CD14-positive monocyte (primary cell): Measurements from ENCODE around the gene ZBP1. TPM values are rescaled to one million over a fixed set of nuclear protein-coding genes. Genes with fewer than 3 reads are reported as not detected.

Experiments used
- DNase-seq, 3 donors: peaks; one replicate each; pipeline ENCODE4 v3.0.0-alpha.2; 2011 to 2022
- H2AFZ ChIP-seq: 2 replicates; pipeline ENCODE4 v1.6.0; 2012; ENCODE audit warnings: mild to moderate bottlenecking, low read depth, low read length, inconsistent platforms; ENCODE audit not compliant: insufficient read depth, poor library complexity, severe bottlenecking
- H3K27ac ChIP-seq, 2 donors: 1 replicate in 1 of 2; 2 replicates in 1 of 2; pipeline ENCODE4 v1.5.1; 2012 to 2013; ENCODE audit warnings: low read length in 2 of 2, control low read depth in 1 of 2, inconsistent platforms in 1 of 2, low read depth in 1 of 2, mild to moderate bottlenecking in 1 of 2
- H3K27me3 ChIP-seq, 2 donors: one replicate each; pipeline versions ENCODE4 v1.6.0 to v1.6.1; 2011 to 2013; ENCODE audit warnings: low read length in 2 of 2; ENCODE audit not compliant: control insufficient read depth in 2 of 2, insufficient read depth in 2 of 2
- H3K36me3 ChIP-seq, 2 donors: replicated peaks in 1 of 2; 1 replicate in 1 of 2; 2 replicates in 1 of 2; pipeline versions ENCODE4 v1.5.1 to v1.6.1; 2012 to 2013; ENCODE audit warnings: low read length in 2 of 2, control low read depth in 1 of 2, inconsistent platforms in 1 of 2, mild to moderate bottlenecking in 1 of 2; ENCODE audit not compliant: insufficient read depth in 2 of 2, control insufficient read depth in 1 of 2
- H3K4me1 ChIP-seq, 2 donors: 1 replicate in 1 of 2; 2 replicates in 1 of 2; pipeline versions ENCODE4 v1.5.1 to v1.6.1; 2012 to 2013; ENCODE audit warnings: low read length in 2 of 2, control low read depth in 1 of 2, inconsistent platforms in 1 of 2, mild to moderate bottlenecking in 1 of 2, moderate library complexity in 1 of 2; ENCODE audit not compliant: insufficient read depth in 2 of 2, control insufficient read depth in 1 of 2
- H3K4me2 ChIP-seq: replicated peaks from 2 replicates; pipeline ENCODE3; 2012; ENCODE audit warnings: low read length, moderate library complexity, mild to moderate bottlenecking; ENCODE audit not compliant: poor library complexity, severe bottlenecking; ENCODE audit errors: extremely low read depth
- H3K4me3 ChIP-seq, 3 experiments: fragments of 200-600 bp in 1 of 3; sonication (generic) in 1 of 3; replicated peaks in 1 of 3; 1 replicate in 2 of 3; 2 replicates in 1 of 3; pipeline ENCODE4 v1.5.1; 2011 to 2013; ENCODE audit warnings: low read length in 3 of 3, mild to moderate bottlenecking in 3 of 3, control low read depth in 2 of 3, low read depth in 2 of 3, inconsistent platforms in 1 of 3, moderate library complexity in 1 of 3
- H3K79me2 ChIP-seq: 2 replicates; pipeline ENCODE4 v1.6.0; 2012; ENCODE audit warnings: mild to moderate bottlenecking, control low read depth, inconsistent platforms, low read length, moderate library complexity; ENCODE audit not compliant: insufficient read depth
- H3K9ac ChIP-seq: 2 replicates; pipeline ENCODE4 v1.6.0; 2017; ENCODE audit warnings: low read length, mild to moderate bottlenecking; ENCODE audit not compliant: insufficient read depth, poor library complexity, severe bottlenecking
- H3K9me3 ChIP-seq, 2 donors: replicated peaks in 1 of 2; 1 replicate in 1 of 2; 2 replicates in 1 of 2; pipeline versions ENCODE4 v1.5.1 to v1.6.1; 2012 to 2013; ENCODE audit warnings: low read length in 2 of 2, control low read depth in 1 of 2; ENCODE audit not compliant: control insufficient read depth in 1 of 2, insufficient read depth in 1 of 2
- H4K20me1 ChIP-seq: 2 replicates; pipeline ENCODE4 v1.6.0; 2012; ENCODE audit warnings: mild to moderate bottlenecking, low read length, control low read depth, moderate library complexity; ENCODE audit not compliant: insufficient read depth
- H3K27ac Mint-ChIP-seq, 7 donors: one replicate each; pipeline ENCODE4 v1.8.0; 2020; ENCODE audit warnings: mild to moderate bottlenecking in 7 of 7, mixed read lengths in 7 of 7, moderate library complexity in 6 of 7, inconsistent platforms in 2 of 7
- H3K27me3 Mint-ChIP-seq, 3 donors: one replicate each; pipeline ENCODE4 v1.8.0; 2021 to 2022; ENCODE audit warnings: low read depth in 3 of 3, mild to moderate bottlenecking in 3 of 3, mixed read lengths in 3 of 3, moderate library complexity in 3 of 3, inconsistent platforms in 1 of 3
- H3K36me3 Mint-ChIP-seq, 2 donors: one replicate each; pipeline ENCODE4 v1.8.0; 2020; ENCODE audit warnings: mixed read lengths in 2 of 2, inconsistent platforms in 1 of 2, mild to moderate bottlenecking in 1 of 2
- H3K4me1 Mint-ChIP-seq: one replicate; pipeline ENCODE4 v1.8.0; 2020; ENCODE audit warnings: mild to moderate bottlenecking, mixed read lengths
- H3K4me3 Mint-ChIP-seq, 2 donors: one replicate each; pipeline ENCODE4 v1.8.0; 2020; ENCODE audit warnings: mild to moderate bottlenecking in 2 of 2, mixed read lengths in 2 of 2, moderate library complexity in 1 of 2
- H3K9me3 Mint-ChIP-seq, 7 donors: one replicate each; pipeline ENCODE4 v1.8.0; 2020 to 2022; ENCODE audit warnings: mixed read lengths in 7 of 7, mild to moderate bottlenecking in 6 of 7, moderate library complexity in 6 of 7, inconsistent platforms in 2 of 7
- WGBS: methylation state at CpG from one replicate; pipeline ENCODE4 v1.1.5; 2013; ENCODE audit warnings: missing lambda C conversion rate; ENCODE audit not compliant: insufficient coverage; 5-methylcytosine and 5-hydroxymethylcytosine counted together
- intact Hi-C, 2 donors: fragments of 100-400 bp; cut with micrococcal nuclease; formaldehyde crosslinking; loops; one replicate each; pipeline versions ENCODE4 v1.15.0 to v1.15.1; 2023
- polyA plus RNA-seq, 3 donors: library from polyadenylated mRNA; depleted of rRNA in 1 of 3; unstranded in 2 of 3; stranded (reverse) in 1 of 3; fragments of 300-500 nt in 2 of 3; fragments of >200 nt in 1 of 3; fragmentation: Illumina TruSeq in 2 of 3; gene quantifications; 1 replicate in 2 of 3; 2 replicates in 1 of 3; pipeline ENCODE4 v1.2.3, GENCODE V29; 2012 to 2021
- TF ChIP-seq, protein P1 (sequence below): fragments of 200-600 bp; IDR thresholded peaks from one replicate; pipeline ENCODE4 v1.8.0; 2022; ENCODE audit warnings: antibody characterized with exemption, mild to moderate bottlenecking

Gene ZBP1
- polyA plus RNA-seq, 3 donors: 2.8 to 25.9 (median 3.0) TPM

DNA sequence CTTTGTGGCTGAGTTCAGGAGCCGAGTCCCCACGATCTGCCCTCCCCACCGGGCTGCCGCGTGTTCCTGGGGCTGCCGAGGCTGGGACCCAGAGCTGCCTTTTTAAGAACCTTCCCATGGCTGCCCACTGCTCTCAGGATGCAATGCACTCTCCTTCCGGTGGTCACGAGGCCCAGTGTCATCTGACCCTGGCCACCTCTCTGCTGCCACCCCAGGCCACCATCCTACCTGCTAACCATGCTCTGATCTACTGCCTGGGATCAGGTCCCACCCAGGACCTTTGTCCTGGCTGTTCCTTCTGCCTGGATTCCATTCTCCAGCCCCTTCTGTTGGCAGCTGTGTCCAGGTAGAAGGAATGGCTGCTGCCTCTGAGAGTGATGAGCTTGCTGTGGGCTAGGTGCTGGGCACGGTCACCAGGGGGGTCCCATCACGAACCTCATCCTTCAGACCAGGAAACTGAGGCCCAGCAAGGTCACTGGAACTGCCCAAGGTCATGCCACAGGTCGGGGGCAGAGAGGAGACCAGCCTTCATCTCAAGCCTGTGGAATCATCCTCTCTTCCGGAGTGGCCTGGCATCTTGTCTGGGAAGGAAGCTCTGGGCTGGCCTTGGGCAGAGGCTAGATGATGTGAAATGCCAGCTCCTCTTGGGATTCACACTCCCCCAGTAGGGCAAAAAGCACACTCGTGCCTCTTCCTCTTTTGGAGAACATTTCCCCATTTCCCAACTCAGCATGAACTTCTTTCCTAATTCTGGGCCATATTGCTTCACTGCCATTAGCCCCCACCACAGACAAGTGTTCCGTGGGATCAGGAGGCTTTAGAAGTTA is 38.8 kb downstream of the ZBP1 start:
- Histone ChIP-seq H3K27ac (no peak overlapping the region), H3K9ac (no peak overlapping the region), H3K4me3 (peak overlapping the region in 1 of 3 experiments; percentile 36), H4K20me1 (no peaks in the 10 kb centered on the region), H3K79me2 (no peaks in the 10 kb centered on the region), H3K4me1 (peaks cover 26 to 29% of the 10 kb centered on the region in 2 donors), H2AFZ (no peak overlapping the region), H3K9me3 (peaks cover 0 to 7% of the 10 kb centered on the region in 2 donors), H3K27me3 (peaks cover 3 to 62% of the 10 kb centered on the region in 2 donors), H3K36me3 (no peaks in the 10 kb centered on the region), H3K4me2 (peak overlapping the region; percentile 40)
- peaks cover 29% of the 10 kb centered on the region for H3K4me1 Mint-ChIP-seq
- H3K27ac Mint-ChIP-seq: peak overlapping the region in 3 of 7 donors; percentile 47 to 50 (median 48)
- TF ChIP-seq, protein P1, sequence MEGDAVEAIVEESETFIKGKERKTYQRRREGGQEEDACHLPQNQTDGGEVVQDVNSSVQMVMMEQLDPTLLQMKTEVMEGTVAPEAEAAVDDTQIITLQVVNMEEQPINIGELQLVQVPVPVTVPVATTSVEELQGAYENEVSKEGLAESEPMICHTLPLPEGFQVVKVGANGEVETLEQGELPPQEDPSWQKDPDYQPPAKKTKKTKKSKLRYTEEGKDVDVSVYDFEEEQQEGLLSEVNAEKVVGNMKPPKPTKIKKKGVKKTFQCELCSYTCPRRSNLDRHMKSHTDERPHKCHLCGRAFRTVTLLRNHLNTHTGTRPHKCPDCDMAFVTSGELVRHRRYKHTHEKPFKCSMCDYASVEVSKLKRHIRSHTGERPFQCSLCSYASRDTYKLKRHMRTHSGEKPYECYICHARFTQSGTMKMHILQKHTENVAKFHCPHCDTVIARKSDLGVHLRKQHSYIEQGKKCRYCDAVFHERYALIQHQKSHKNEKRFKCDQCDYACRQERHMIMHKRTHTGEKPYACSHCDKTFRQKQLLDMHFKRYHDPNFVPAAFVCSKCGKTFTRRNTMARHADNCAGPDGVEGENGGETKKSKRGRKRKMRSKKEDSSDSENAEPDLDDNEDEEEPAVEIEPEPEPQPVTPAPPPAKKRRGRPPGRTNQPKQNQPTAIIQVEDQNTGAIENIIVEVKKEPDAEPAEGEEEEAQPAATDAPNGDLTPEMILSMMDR: no peak
- 73% methylated on average over 13 of the region's 14 CpGs for WGBS
- H3K27me3 Mint-ChIP-seq: peaks cover 48 to 79% (median 57%) of the 10 kb centered on the region in 3 donors
- H3K4me3 Mint-ChIP-seq: peak overlapping the region in 1 of 2 donors; percentile 66
- peaks cover 0 to 10% (median 6%) of the 10 kb centered on the region in 7 donors for H3K9me3 Mint-ChIP-seq
- intact Hi-C loops: no loop called here
- peaks cover 2 to 4% of the 10 kb centered on the region in 2 donors for H3K36me3 Mint-ChIP-seq
- peak; percentile 72 to 83 (median 77) for DNase-seq

DNA sequence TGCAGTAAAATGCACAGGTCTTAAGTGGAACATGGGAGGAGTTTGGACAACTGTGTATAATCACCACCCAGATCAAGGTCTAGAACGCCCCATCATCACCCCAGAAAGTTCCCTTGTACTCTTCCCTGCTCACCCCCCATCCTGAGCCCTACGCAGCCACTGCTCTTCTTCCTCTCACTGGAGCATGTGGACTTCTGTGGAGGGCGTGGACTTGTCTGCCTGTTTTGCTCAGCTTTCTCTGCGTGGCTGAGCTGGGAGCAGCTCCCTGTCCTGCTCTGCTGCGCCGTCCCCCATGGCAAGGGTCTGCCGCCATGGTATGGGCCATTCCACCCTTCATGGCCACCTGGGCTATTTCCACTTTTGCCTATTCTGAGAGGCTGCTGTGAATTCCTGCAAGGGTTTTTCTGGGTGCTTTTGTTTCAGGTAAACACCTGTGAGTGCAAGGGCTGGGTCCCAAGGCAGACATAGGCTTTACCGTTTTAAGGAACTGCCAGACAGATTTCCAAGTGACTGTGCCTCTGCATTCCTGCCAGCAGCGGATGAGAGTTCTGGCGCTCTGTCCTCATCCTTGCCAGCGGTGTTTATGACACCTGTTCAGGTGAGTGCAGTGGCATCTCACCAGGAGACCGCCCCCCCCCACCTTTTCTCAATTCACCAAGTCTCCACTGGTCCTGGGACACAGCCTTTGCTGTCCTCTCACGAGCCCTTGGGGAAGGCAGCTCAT is 39.6 kb downstream of the ZBP1 start:
- no peak for DNase-seq

More for the DNA sequence above, 39.6 kb downstream of the ZBP1 start:
- WGBS: 76% methylated on average over 12 of the region's 13 CpGs
- no peak overlapping the region for H3K9ac ChIP-seq
- Mint-ChIP-seq H3K27me3 (peaks cover 48 to 71% (median 57%) of the 10 kb centered on the region in 3 donors), H3K4me3 (peak overlapping the region in 1 of 2 donors; percentile 77), H3K4me1 (peaks cover 29% of the 10 kb centered on the region), H3K27ac (peak overlapping the region in 2 of 7 donors; percentile 48 to 55), H3K36me3 (peaks cover 2 to 4% of the 10 kb centered on the region in 2 donors), H3K9me3 (peaks cover 0 to 10% (median 4%) of the 10 kb centered on the region in 7 donors)
- no peaks in the 10 kb centered on the region for H3K79me2 ChIP-seq
- peaks cover 3 to 63% of the 10 kb centered on the region in 2 donors for H3K27me3 ChIP-seq
- no peak overlapping the region for H3K4me2 ChIP-seq
- peaks cover 0 to 7% of the 10 kb centered on the region in 2 donors for H3K9me3 ChIP-seq
- no peaks in the 10 kb centered on the region for H3K36me3 ChIP-seq
- H2AFZ ChIP-seq: no peak overlapping the region
- H4K20me1 ChIP-seq: no peaks in the 10 kb centered on the region
- intact Hi-C loops: no loop called here
- H3K4me3 ChIP-seq: no peak overlapping the region
- H3K4me1 ChIP-seq: peaks cover 26 to 29% of the 10 kb centered on the region in 2 donors
- no peak overlapping the region for H3K27ac ChIP-seq
- TF ChIP-seq, protein P1: no peak
